ENCODE data around the gene PHLDA1.
"Not testable (repeated sequence)": the region's sequence is repeated elsewhere in the genome, so short reads cannot be mapped to it uniquely, and the experiment has no call there.

The PHLDA1 gene

DNA sequence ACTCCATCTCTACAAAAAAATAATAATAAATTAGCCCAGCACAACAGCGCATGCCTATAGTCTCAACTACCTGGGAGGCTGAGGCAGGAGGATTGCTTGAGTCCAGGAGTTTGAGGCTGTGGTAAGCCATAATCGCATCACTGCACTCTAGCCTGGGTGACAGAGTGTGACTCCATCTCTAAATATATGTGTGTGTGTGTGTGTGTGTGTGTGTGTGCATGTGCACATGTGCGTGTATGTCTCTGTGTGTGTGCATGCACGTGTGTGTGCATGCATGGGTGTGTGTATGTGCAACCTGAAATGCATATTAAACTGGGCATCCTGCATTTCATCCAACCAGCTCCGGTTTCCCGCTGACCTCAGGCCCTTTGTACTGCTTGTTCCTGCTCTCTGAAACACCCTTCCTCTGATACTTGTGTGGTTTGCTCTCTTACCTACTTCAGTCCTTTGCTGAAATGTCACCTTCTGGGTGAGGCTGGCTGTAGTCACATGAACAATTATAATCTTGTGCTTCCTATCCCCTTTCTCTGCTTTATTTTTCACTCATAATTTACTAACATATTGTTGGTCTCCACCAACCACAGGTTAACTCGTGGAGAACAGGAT, 46.9 kb downstream of the PHLDA1 start:
- DNase-seq (ENCODE audit: low read depth) = no peak

DNA sequence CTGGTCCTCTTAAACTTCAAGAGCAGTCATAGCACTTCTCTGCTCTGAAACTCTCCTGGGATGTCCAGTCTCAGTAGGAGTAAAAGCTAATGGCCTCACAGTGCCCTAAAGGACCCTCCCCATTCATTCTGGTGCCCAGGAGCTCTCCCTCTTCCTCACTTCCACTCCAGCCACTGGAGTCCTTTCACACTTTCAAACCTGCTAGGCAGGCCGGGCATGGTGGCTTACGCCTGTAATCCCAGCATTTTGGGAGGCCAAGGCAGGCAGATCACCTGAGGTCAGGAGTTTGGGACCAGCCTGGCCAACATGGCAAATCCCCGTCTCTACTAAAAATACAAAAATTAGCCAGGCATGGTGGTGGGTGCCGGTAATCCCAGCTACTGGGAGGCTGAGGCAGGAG, 47.7 kb downstream of the PHLDA1 start:
- DNase-seq (ENCODE audit: low read depth) = not testable (repeated sequence)

DNA sequence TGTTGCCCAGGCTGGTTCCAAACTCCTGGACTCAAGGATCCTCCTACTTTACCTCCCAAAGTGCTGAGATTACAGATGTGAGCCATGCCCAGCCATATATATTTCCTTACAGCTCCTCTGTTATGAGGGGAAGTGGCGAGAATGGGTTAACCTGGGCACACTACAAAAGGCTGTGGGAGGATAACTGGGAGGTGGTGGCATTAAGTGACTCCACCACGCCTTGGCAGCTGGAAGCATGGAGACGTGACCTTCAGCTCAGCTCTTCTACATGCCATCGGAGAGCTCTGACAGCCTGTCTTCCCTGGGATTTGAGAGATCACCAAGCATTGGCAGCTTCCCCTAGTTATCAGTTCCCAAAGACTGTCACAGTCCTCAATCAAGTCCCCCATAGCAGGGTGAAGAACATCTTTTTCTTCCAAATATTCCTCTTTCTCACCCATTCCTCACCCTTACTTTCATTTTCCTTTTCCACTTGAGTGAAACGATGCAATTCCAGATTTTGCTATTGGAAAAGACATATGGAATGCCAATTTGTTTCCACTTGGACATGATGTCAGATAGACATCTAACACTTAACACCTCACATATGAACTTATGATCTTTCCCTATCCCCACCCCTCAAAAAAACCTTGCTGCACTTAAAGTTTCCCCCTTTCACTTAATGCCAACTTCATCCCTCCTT, 48.5 kb downstream of the PHLDA1 start:
- DNase-seq (ENCODE audit: low read depth) = no peak

DNA sequence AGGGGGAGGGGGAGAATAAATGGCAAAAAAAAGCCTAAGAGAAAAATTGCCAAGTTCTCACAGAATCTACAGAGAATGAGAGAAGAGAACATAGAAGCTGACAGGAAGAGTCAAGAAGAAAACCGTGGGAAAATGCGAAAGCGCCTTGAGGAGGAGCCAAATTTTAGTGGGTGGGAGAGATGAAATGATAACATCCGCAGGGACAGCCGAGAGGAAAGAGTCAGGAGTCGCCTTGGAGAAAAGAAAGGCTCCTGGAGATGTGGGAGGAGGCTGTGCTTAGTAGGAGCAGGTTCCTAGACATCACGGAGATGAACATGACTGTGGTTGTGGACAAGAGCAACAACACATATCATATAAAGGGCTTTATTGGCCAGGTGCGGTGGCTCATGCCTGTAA, 49.4 kb downstream of the PHLDA1 start:
- no peak for DNase-seq (ENCODE audit: low read depth)

DNA sequence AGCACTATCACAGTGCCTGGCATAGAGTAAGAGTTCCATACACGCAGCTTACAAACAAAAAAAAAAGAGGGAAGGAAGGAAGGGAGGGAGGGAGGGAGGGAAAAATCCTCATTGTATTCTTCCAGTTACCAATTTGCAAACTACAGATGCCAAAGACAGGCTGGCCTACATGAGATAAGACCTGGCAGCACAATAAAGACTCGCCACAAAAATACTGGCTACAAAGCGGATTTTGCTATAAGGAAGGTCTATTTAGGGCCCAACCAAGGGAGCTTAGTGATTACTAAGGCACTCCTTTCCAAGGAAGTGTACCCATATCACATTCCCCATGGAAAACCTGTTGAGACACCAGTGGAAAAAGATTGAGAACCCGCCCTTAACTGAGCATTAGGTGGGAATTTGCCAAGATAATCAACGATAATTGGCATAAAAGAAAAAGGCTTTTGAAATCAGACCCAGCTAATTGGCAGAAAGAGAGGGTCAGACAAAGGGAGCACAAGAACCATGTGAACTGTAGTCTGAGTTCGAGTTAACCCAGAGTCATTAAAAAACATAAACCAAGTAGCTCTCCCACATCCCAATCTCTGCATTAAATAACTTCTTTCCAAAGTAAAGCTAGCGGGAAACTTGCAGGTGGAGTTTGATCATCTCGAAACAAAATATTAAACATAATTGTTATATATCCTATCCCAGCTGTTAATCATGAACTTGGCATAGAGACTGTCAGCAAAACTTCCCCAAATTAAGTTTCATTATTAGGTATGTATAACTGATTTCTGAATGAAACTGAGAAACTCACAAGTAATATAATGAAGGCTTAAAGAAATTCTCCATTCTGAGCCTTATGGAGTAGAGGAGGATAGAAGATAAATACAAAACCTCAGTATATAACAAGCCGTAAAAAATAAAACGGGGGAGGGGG, 50.1 kb downstream of the PHLDA1 start:
- DNase-seq (ENCODE audit: low read depth) = no peak

DNA sequence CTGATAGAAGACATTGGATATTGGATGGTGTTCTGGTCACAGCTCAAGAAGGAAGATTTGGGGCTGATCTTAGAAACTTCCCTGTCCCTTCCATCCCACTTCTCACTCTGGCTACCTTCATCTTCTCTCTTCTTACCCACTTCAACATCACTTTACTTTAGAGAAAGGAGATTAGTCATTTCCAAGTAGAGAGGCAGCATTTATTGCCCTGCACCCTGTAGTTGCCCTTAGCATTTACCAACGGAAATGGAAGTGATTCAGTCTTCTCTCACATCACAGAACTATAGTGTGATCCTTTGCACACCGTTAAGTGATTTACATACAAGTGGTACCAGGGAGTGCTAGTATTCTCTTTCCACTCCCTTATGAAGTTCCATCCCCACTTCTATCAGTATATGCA, 52.4 kb downstream of the PHLDA1 start:
- DNase-seq (ENCODE audit: low read depth) = no peak

DNA sequence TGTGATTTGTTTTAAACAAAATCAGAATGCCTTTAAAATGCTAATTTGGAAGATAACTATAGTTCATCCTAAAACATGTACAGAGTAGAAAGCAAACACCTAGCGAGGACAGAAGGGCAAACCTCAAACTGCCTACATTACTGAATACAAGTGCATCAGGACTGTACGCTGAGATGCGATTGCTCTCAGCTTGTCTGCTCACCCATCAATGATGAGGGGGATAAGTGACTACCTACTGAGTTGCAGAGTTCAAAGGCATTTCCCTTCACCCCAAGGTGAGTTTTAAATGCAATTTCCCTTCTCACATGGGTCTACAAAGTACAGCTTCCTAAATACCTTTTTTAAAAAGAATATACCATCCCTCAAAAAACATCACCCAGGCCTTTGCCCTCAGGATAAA, 52.9 kb downstream of the PHLDA1 start:
- DNase-seq (ENCODE audit: low read depth) = no peak

DNA sequence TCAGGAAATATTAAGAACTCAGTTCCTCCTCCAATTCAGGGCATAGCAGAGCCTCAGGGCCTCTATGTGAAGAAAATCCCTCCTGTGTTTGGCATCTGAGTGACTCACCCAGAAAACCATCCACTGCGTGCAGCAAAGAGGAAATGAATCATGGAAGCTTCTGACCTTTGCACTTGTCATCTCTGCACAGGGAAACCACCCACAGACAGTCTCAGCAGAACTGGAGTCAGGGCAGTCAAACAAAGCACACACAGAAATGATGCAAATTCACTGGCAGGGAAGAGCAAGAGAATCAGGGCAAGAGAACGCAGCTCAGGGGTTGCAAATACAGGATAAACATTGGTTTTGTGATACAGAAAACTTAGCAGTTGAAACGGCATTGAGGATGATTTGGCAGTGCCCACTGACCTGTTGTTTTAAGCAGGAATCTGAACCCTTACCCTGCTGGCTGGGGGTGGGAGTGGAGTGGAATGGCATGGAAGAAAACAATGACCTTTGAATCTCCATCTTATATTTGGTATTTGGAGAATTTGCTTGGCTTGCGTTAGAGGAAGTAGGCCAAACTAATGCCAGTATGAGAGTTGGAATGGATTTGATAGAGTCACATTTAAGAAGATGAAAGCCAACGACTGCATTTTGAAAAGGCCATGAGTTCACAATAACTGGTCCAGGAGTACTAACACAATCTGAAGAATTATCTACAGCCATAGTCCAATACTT, 53.5 kb downstream of the PHLDA1 start:
- peak; percentile 99 for DNase-seq (ENCODE audit: low read depth)

DNA sequence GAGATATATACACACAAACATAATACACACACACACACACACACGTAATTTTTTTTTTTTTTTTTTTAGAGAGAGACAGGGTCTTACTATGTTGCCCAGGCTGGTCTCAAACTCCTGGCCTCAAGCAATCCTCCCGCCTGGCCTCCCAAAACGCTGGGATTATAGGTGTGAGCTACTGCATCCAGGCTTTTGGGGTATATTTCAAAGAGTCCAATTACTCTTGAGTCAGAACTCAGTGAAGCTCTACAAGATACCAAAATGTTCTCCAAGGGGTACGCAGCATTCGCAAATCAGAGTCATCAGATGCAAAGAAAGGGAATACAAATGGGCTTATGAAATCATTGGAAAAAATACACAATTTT, 54.0 kb downstream of the PHLDA1 start:
- DNase-seq (ENCODE audit: low read depth) = no peak

DNA sequence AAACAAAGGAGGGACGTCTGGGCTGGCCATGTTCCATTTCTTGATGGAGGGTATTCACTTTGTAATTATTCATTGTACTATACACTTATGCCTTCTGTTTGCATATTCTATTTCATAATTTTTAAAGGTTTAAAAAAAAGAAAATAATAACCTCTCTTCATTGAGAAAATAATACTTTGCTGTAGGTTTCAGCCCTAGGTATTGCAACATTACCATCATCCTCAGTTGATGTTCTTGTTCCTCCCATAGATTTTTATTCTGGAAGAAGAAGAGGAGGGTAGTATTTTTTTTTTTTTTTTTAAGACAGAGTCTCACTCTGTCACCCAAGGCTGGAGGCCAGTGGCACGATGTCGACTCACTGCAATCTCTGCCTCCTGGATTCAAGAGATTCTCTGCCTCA, 54.7 kb downstream of the PHLDA1 start:
- DNase-seq (ENCODE audit: low read depth) = no peak

DNA sequence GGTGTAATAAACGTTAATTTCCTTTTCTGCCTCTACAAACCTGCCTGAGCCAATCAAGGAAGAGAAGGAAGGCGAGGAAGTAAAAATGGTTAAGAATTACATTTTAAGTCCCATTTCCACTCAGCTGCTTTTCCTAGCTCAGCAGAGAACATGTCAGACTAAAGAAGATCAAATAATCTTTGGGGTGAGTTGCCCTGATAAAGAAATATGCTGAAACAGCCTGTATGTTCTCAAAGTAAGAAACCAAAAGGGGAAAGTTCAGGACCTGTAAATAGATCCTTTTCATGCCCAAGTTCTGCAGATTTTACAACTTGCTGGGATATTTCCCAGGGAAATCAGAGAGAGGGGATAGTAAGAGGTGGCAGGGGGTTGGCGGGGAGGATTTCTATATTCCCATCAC, 55.5 kb downstream of the PHLDA1 start:
- no peak for DNase-seq (ENCODE audit: low read depth)

DNA sequence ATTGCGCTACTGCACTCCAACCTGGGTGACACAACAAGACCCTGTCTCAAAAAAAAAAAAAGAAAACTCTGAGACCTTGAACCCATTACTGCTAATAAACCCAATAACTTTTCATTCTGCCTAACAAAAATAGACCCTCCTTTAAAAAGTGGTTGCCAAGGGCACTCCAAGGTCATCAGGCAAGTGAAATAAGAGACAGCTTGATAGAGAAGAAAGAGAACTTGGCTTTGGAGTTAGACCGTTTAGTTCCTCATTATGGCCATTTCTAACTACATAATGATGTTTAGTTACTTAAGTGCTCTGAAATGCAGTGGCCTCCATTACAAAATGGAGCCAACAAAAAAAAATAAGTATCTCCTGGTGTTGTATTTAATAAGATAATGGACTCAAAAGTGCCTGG, 55.9 kb downstream of the PHLDA1 start:
- no peak for DNase-seq (ENCODE audit: low read depth)
